ENCODE measurements around the gene PODXL2.

PODXL2 gene

GRCh38 chr3:127677541-127678314, 48.7 kb downstream of the PODXL2 start:
- ChIA-PET CTCF (no interaction called here), POLR2A (no interaction called here)
- DNase-seq (ENCODE audit: extremely low spot score), result no peak
- no peak for TF ChIP-seq ELF4 (IDR thresholded peaks at IDR 0.05)
- no peak for TF ChIP-seq BHLHE40 (IDR thresholded peaks at IDR 0.05; ENCODE audit: borderline replicate concordance)
- no peak for TF ChIP-seq L3MBTL2 (conservative IDR thresholded peaks at IDR 0.05)
- no peak for TF ChIP-seq NFRKB (IDR thresholded peaks at IDR 0.05)
- TF ChIP-seq SUZ12 (IDR thresholded peaks at IDR 0.05), result no peak
- no peak for TF ChIP-seq FOXM1 (IDR thresholded peaks at IDR 0.05; ENCODE audit: borderline replicate concordance)
- TF ChIP-seq SP1 (IDR thresholded peaks at IDR 0.05), result no peak
- no peak for TF ChIP-seq TARDBP (IDR thresholded peaks at IDR 0.05)
- no peak for TF ChIP-seq FOXA1 (IDR thresholded peaks at IDR 0.05)
- TF ChIP-seq ZNF384 (IDR thresholded peaks at IDR 0.05), result no peak
- no peak for TF ChIP-seq FOXK2 (IDR thresholded peaks at IDR 0.05)
- no peak for TF ChIP-seq CTBP1 (IDR thresholded peaks at IDR 0.05; ENCODE audit: borderline replicate concordance)
- TF ChIP-seq PKNOX1 (IDR thresholded peaks at IDR 0.05), result no peak
- TF ChIP-seq HDGF (IDR thresholded peaks at IDR 0.05; ENCODE audit: borderline replicate concordance), result no peak
- TF ChIP-seq ARNT (IDR thresholded peaks at IDR 0.05), result no peak
- TF ChIP-seq LEF1 (IDR thresholded peaks at IDR 0.05; ENCODE audit: borderline replicate concordance), result no peak

- DNase-seq (ENCODE audit: extremely low spot score), result no peak
- ChIA-PET POLR2A (interaction anchor here (0.6 kb wide), 1 partner anchor 1231 kb away, joined by 3 read pairs; no protein-coding TSS in a partner anchor), CTCF (interaction anchor here (1.5 kb wide), 1 partner anchor 19 kb away, joined by 7 read pairs; no protein-coding TSS in a partner anchor)
- TF ChIP-seq LEF1 (IDR thresholded peaks at IDR 0.05; ENCODE audit: borderline replicate concordance), result no peak
- no peak for TF ChIP-seq PKNOX1 (IDR thresholded peaks at IDR 0.05)
- TF ChIP-seq ELF4 (IDR thresholded peaks at IDR 0.05), result no peak
- TF ChIP-seq ARNT (IDR thresholded peaks at IDR 0.05), result no peak
- TF ChIP-seq CTBP1 (IDR thresholded peaks at IDR 0.05; ENCODE audit: borderline replicate concordance), result no peak
- TF ChIP-seq BHLHE40 (IDR thresholded peaks at IDR 0.05; ENCODE audit: borderline replicate concordance), result no peak
- no peak for TF ChIP-seq SP1 (IDR thresholded peaks at IDR 0.05)
- no peak for TF ChIP-seq HDGF (IDR thresholded peaks at IDR 0.05; ENCODE audit: borderline replicate concordance)
- TF ChIP-seq ZNF384 (IDR thresholded peaks at IDR 0.05), result no peak
- no peak for TF ChIP-seq FOXK2 (IDR thresholded peaks at IDR 0.05)
Measured at GRCh38 chr3:127678315-127678599, 49.3 kb downstream of the PODXL2 start.

GRCh38 chr3:127678611-127679533, 49.9 kb downstream of the PODXL2 start:
- no peak for TF ChIP-seq ZNF384 (IDR thresholded peaks at IDR 0.05)
- TF ChIP-seq FOXK2 (IDR thresholded peaks at IDR 0.05), result no peak
- no peak for TF ChIP-seq L3MBTL2 (conservative IDR thresholded peaks at IDR 0.05)
- no peak for TF ChIP-seq FOXM1 (IDR thresholded peaks at IDR 0.05; ENCODE audit: borderline replicate concordance)
- no peak for TF ChIP-seq TARDBP (IDR thresholded peaks at IDR 0.05)
- TF ChIP-seq FOXA1 (IDR thresholded peaks at IDR 0.05), result no peak
- TF ChIP-seq SP1 (IDR thresholded peaks at IDR 0.05), result no peak
- TF ChIP-seq NFRKB (IDR thresholded peaks at IDR 0.05), result no peak
- no peak for TF ChIP-seq ARNT (IDR thresholded peaks at IDR 0.05)
- TF ChIP-seq CTBP1 (IDR thresholded peaks at IDR 0.05; ENCODE audit: borderline replicate concordance), result no peak
- TF ChIP-seq SUZ12 (IDR thresholded peaks at IDR 0.05), result no peak
- no peak for TF ChIP-seq LEF1 (IDR thresholded peaks at IDR 0.05; ENCODE audit: borderline replicate concordance)
- no peak for TF ChIP-seq HDGF (IDR thresholded peaks at IDR 0.05; ENCODE audit: borderline replicate concordance)
- TF ChIP-seq BHLHE40 (IDR thresholded peaks at IDR 0.05; ENCODE audit: borderline replicate concordance), result no peak
- no peak for TF ChIP-seq PKNOX1 (IDR thresholded peaks at IDR 0.05)
- CTCF ChIA-PET, result interaction anchor here (1.0 to 1.5 kb wide), 3 partner anchors 12 to 103 kb away, joined by 3 to 7 read pairs (median 5); no protein-coding TSS in a partner anchor
- DNase-seq (ENCODE audit: extremely low spot score), result no peak
- POLR2A ChIA-PET, result interaction anchor here (0.6 to 1.1 kb wide), 2 partner anchors 83 to 1232 kb away, joined by 3 read pairs; no protein-coding TSS in a partner anchor

- no peak for DNase-seq (ENCODE audit: extremely low spot score)
- ChIA-PET POLR2A (interaction anchor here (1.1 kb wide), 1 partner anchor 83 kb away, joined by 3 read pairs; no protein-coding TSS in a partner anchor), CTCF (interaction anchor here (0.6 to 1.5 kb wide), 7 partner anchors 11 to 868 kb away, joined by 3 to 7 read pairs (median 4); no protein-coding TSS in a partner anchor)
Measured at GRCh38 chr3:127679534-127680145, 50.7 kb downstream of the PODXL2 start.

More at GRCh38 chr3:127679534-127680145, 50.7 kb downstream of the PODXL2 start:
- TF ChIP-seq BHLHE40 (IDR thresholded peaks at IDR 0.05; ENCODE audit: borderline replicate concordance) (no peak), CTBP1 (IDR thresholded peaks at IDR 0.05; ENCODE audit: borderline replicate concordance) (no peak), SP1 (IDR thresholded peaks at IDR 0.05) (no peak), FOXK2 (IDR thresholded peaks at IDR 0.05) (no peak), PKNOX1 (IDR thresholded peaks at IDR 0.05) (no peak), TARDBP (IDR thresholded peaks at IDR 0.05) (no peak), LEF1 (IDR thresholded peaks at IDR 0.05; ENCODE audit: borderline replicate concordance) (no peak), L3MBTL2 (conservative IDR thresholded peaks at IDR 0.05) (no peak), ARNT (IDR thresholded peaks at IDR 0.05) (no peak), HDGF (IDR thresholded peaks at IDR 0.05; ENCODE audit: borderline replicate concordance) (no peak)
